Liver (tissue), 9 donors: Measurements from ENCODE around the gene EEFSEC. TPM values are rescaled to one million over a fixed set of nuclear protein-coding genes. Genes with fewer than 3 reads are reported as not detected.

Experiments
- DNase-seq: peaks from one replicate; pipeline ENCODE4 v3.0.0-alpha.2; 2017; ENCODE audit warnings: low spot score
- H3K27ac ChIP-seq, 2 donors: one replicate each; pipeline ENCODE4 v1.7.0; 2013; ENCODE audit warnings: inconsistent platforms in 2 of 2, low read length in 2 of 2, control low read depth in 1 of 2, low read depth in 1 of 2, mild to moderate bottlenecking in 1 of 2
- H3K27me3 ChIP-seq, 4 donors: one replicate each; pipeline versions ENCODE4 v1.6.1 to v1.7.0; 2013; ENCODE audit warnings: low read length in 3 of 4, inconsistent platforms in 1 of 4, mild to moderate bottlenecking in 1 of 4, moderate library complexity in 1 of 4; ENCODE audit not compliant: control insufficient read depth in 4 of 4, insufficient read depth in 4 of 4
- H3K36me3 ChIP-seq, 4 donors: one replicate each; pipeline versions ENCODE4 v1.6.1 to v1.7.0; 2013; ENCODE audit warnings: low read length in 3 of 4, mild to moderate bottlenecking in 3 of 4, low read depth in 1 of 4, moderate library complexity in 1 of 4; ENCODE audit not compliant: control insufficient read depth in 4 of 4, insufficient read depth in 3 of 4
- H3K4me1 ChIP-seq, 4 donors: one replicate each; pipeline versions ENCODE4 v1.6.1 to v1.7.0; 2013; ENCODE audit warnings: low read length in 3 of 4, mild to moderate bottlenecking in 3 of 4, moderate library complexity in 1 of 4; ENCODE audit not compliant: control insufficient read depth in 4 of 4, insufficient read depth in 4 of 4
- H3K4me3 ChIP-seq, 3 donors: one replicate each; pipeline versions ENCODE4 v1.6.1 to v1.7.0; 2013; ENCODE audit warnings: low read length in 3 of 3, control low read depth in 1 of 3, low read depth in 1 of 3, mild to moderate bottlenecking in 1 of 3
- H3K9ac ChIP-seq, 2 donors: one replicate each; pipeline ENCODE4 v1.7.0; 2013; ENCODE audit warnings: low read length in 2 of 2, mild to moderate bottlenecking in 2 of 2, moderate library complexity in 2 of 2, control low read depth in 1 of 2, low read depth in 1 of 2
- H3K9me3 ChIP-seq, 4 donors: one replicate each; pipeline versions ENCODE4 v1.6.1 to v1.7.0; 2013; ENCODE audit warnings: low read length in 3 of 4; ENCODE audit not compliant: control insufficient read depth in 4 of 4
- EGR1 ChIP-seq, 2 donors: IDR thresholded peaks; 2 replicates each; pipeline ENCODE4 v1.6.1; 2016 to 2018; ENCODE audit warnings: antibody characterized with exemption in 2 of 2, low read depth in 2 of 2
- FOXA1 ChIP-seq: IDR thresholded peaks from 2 replicates; pipeline ENCODE4 v1.6.1; 2016; ENCODE audit warnings: antibody characterized with exemption
- FOXA2 ChIP-seq: IDR thresholded peaks from 2 replicates; pipeline ENCODE4 v1.6.1; 2016; ENCODE audit warnings: antibody characterized with exemption
- GABPA ChIP-seq, 2 donors: IDR thresholded peaks in 1 of 2; conservative IDR thresholded peaks in 1 of 2; 2 replicates each; pipeline ENCODE4 v1.6.1; 2016; ENCODE audit warnings: antibody characterized with exemption in 2 of 2, mild to moderate bottlenecking in 1 of 2, moderate library complexity in 1 of 2
- HNF4A ChIP-seq, 2 donors: conservative IDR thresholded peaks; 2 replicates each; pipeline ENCODE4 v1.6.1; 2016; ENCODE audit warnings: antibody characterized with exemption in 2 of 2, mild to moderate bottlenecking in 2 of 2
- HNF4G ChIP-seq: IDR thresholded peaks from 2 replicates; pipeline ENCODE4 v1.6.1; 2016; ENCODE audit warnings: antibody characterized with exemption
- JUND ChIP-seq, 2 donors: IDR thresholded peaks; 2 replicates each; pipeline ENCODE4 v1.6.1; 2016; ENCODE audit warnings: antibody characterized with exemption in 2 of 2
- NR2F2 ChIP-seq: IDR thresholded peaks from 2 replicates; pipeline ENCODE4 v1.6.1; 2016; ENCODE audit warnings: antibody characterized with exemption
- RAD21 ChIP-seq, 2 donors: IDR thresholded peaks; 2 replicates each; pipeline ENCODE4 v1.6.1; 2016; ENCODE audit warnings: antibody characterized with exemption in 2 of 2, mild to moderate bottlenecking in 2 of 2
- RXRA ChIP-seq, 2 donors: IDR thresholded peaks; 2 replicates each; pipeline ENCODE4 v1.6.1; 2017 to 2018; ENCODE audit warnings: antibody characterized with exemption in 2 of 2, mild to moderate bottlenecking in 1 of 2
- SP1 ChIP-seq: IDR thresholded peaks from 2 replicates; pipeline ENCODE4 v1.6.1; 2018; ENCODE audit warnings: antibody characterized with exemption, mild to moderate bottlenecking
- TAF1 ChIP-seq: conservative IDR thresholded peaks from 2 replicates; pipeline ENCODE4 v1.6.1; 2016; ENCODE audit warnings: antibody characterized with exemption, mild to moderate bottlenecking
- YY1 ChIP-seq: IDR thresholded peaks from 2 replicates; pipeline ENCODE4 v1.6.1; 2016; ENCODE audit warnings: antibody characterized with exemption, mild to moderate bottlenecking
- WGBS: extraction: QIAGEN DNeasy Blood & Tissue Kit; methylation state at CpG from one replicate; pipeline ENCODE4 v1.1.7; 2013; 5-methylcytosine and 5-hydroxymethylcytosine counted together
- polyA plus RNA-seq, 2 donors: library from polyadenylated mRNA; stranded (reverse) in 1 of 2; unstranded in 1 of 2; fragments of 200-250 nt in 1 of 2; fragments of >200 nt in 1 of 2; fragmentation: Nextera tagmentation in 1 of 2; extraction: Ambion mirVana in 1 of 2; gene quantifications; one replicate each; pipeline versions ENCODE4 v1.2.1 to v1.2.3, GENCODE V29; 2013 to 2015
- total RNA-seq, 2 donors: library from RNA; depleted of rRNA; stranded (reverse); fragments of >200 nt; gene quantifications; one replicate each; pipeline ENCODE4 v1.2.3, GENCODE V29; 2014
- TF ChIP-seq, protein P1 (sequence below): fragments of 150-350 bp; IDR thresholded peaks from 2 replicates; pipeline ENCODE4 v1.5.1; 2017; ENCODE audit warnings: improper control_type of control experiment, low read depth, low read length; ENCODE audit not compliant: missing input control
- TF ChIP-seq, protein P2 (sequence below): IDR thresholded peaks from 2 replicates; pipeline ENCODE4 v1.6.1; 2016; ENCODE audit warnings: antibody characterized with exemption, mild to moderate bottlenecking
- TF ChIP-seq, protein P3 (sequence below): IDR thresholded peaks from 2 replicates; pipeline ENCODE4 v1.6.1; 2016; ENCODE audit warnings: antibody characterized with exemption
- TF ChIP-seq, protein P4 (sequence below): IDR thresholded peaks from 2 replicates; pipeline ENCODE4 v1.6.1; 2016; ENCODE audit warnings: antibody characterized with exemption
- TF ChIP-seq, protein P5 (sequence below): IDR thresholded peaks from 2 replicates; pipeline ENCODE4 v1.6.1; 2016; ENCODE audit warnings: antibody characterized with exemption
- donor health status: healthy.
- donor health status: healthy.
- donor health status: healthy.
- donor health status: healthy.
- donor health status: healthy.

The EEFSEC gene
- total and polyA plus RNA-seq, 4 donors: 8.4 to 13.1 (median 10.7) TPM

DNA sequence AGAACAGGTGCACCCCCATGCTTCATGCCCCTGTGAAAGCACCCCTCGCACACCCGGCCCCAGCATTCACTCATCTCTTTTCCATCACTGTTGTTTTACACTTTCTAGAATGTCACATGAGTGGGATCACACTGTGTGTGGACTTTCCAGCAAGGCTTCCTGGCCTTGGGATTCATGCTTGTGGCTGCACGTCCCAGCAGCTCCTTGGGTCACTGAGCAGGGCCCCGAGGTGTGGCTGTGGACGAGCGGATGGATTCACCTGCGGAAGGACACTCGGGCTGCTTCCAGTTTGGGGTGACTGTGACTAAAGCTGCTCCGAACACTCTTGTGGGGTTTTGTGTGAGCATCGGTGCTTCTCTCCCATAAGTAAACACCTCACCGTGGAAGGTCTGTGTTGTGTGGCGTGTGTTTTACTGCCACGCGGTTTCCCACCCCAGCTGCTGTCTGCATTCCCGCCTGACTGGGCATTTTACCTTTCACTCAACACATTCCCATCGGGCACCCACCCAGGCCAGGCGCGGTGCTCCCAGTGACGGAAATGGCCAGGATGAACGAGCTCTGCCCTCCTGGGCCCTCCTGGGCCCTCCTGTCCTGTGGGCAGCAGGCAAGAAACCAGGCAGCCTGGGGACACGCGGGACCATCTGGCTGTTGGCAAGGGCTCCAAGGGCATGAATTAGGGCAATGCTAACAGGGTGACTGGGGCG is 272.0 kb downstream of the EEFSEC start (continued):
- TF ChIP-seq, protein P1, sequence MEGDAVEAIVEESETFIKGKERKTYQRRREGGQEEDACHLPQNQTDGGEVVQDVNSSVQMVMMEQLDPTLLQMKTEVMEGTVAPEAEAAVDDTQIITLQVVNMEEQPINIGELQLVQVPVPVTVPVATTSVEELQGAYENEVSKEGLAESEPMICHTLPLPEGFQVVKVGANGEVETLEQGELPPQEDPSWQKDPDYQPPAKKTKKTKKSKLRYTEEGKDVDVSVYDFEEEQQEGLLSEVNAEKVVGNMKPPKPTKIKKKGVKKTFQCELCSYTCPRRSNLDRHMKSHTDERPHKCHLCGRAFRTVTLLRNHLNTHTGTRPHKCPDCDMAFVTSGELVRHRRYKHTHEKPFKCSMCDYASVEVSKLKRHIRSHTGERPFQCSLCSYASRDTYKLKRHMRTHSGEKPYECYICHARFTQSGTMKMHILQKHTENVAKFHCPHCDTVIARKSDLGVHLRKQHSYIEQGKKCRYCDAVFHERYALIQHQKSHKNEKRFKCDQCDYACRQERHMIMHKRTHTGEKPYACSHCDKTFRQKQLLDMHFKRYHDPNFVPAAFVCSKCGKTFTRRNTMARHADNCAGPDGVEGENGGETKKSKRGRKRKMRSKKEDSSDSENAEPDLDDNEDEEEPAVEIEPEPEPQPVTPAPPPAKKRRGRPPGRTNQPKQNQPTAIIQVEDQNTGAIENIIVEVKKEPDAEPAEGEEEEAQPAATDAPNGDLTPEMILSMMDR: no peak
- no peak for TF ChIP-seq RXRA (IDR thresholded peaks at IDR 0.05)
- no peak for TF ChIP-seq SP1
- TF ChIP-seq, protein P2, sequence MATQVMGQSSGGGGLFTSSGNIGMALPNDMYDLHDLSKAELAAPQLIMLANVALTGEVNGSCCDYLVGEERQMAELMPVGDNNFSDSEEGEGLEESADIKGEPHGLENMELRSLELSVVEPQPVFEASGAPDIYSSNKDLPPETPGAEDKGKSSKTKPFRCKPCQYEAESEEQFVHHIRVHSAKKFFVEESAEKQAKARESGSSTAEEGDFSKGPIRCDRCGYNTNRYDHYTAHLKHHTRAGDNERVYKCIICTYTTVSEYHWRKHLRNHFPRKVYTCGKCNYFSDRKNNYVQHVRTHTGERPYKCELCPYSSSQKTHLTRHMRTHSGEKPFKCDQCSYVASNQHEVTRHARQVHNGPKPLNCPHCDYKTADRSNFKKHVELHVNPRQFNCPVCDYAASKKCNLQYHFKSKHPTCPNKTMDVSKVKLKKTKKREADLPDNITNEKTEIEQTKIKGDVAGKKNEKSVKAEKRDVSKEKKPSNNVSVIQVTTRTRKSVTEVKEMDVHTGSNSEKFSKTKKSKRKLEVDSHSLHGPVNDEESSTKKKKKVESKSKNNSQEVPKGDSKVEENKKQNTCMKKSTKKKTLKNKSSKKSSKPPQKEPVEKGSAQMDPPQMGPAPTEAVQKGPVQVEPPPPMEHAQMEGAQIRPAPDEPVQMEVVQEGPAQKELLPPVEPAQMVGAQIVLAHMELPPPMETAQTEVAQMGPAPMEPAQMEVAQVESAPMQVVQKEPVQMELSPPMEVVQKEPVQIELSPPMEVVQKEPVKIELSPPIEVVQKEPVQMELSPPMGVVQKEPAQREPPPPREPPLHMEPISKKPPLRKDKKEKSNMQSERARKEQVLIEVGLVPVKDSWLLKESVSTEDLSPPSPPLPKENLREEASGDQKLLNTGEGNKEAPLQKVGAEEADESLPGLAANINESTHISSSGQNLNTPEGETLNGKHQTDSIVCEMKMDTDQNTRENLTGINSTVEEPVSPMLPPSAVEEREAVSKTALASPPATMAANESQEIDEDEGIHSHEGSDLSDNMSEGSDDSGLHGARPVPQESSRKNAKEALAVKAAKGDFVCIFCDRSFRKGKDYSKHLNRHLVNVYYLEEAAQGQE: no peak
- no peak for TF ChIP-seq YY1

DNA sequence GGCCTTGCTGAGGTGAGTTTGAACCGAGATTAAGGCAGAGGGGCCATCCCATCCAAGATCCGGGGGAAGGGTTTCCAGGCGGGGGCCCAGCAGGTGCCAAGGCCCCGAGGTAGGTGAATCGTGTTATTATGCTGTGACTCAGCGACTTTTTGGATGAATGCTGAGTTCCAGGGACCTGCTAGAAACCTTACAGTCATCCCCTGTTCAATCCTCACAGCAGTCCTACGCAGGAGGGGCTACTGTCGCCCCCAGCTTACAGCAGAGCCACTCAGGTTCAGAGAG is 272.5 kb downstream of the EEFSEC start:
- DNase-seq: no peak
- Histone ChIP-seq H3K27ac (no peak overlapping the region), H3K27me3 (no peaks in the 10 kb centered on the region), H3K36me3 (no peaks in the 10 kb centered on the region), H3K4me3 (no peak overlapping the region), H3K9ac (no peak overlapping the region), H3K4me1 (peaks cover 0 to 8% (median 4%) of the 10 kb centered on the region in 4 donors), H3K9me3 (no peaks in the 10 kb centered on the region)
- 76% methylated on average over 8 of the region's 8 CpGs for WGBS
- TF ChIP-seq, protein P1: no peak
- no peak for TF ChIP-seq FOXA2
- TF ChIP-seq, protein P3, sequence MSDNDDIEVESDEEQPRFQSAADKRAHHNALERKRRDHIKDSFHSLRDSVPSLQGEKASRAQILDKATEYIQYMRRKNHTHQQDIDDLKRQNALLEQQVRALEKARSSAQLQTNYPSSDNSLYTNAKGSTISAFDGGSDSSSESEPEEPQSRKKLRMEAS: no peak
- TF ChIP-seq EGR1 (IDR thresholded peaks at IDR 0.05; ENCODE audit: low read depth in 2 of 2): no peak
- TF ChIP-seq RXRA (IDR thresholded peaks at IDR 0.05): no peak
- TF ChIP-seq, protein P2: no peak
- TF ChIP-seq, protein P4, sequence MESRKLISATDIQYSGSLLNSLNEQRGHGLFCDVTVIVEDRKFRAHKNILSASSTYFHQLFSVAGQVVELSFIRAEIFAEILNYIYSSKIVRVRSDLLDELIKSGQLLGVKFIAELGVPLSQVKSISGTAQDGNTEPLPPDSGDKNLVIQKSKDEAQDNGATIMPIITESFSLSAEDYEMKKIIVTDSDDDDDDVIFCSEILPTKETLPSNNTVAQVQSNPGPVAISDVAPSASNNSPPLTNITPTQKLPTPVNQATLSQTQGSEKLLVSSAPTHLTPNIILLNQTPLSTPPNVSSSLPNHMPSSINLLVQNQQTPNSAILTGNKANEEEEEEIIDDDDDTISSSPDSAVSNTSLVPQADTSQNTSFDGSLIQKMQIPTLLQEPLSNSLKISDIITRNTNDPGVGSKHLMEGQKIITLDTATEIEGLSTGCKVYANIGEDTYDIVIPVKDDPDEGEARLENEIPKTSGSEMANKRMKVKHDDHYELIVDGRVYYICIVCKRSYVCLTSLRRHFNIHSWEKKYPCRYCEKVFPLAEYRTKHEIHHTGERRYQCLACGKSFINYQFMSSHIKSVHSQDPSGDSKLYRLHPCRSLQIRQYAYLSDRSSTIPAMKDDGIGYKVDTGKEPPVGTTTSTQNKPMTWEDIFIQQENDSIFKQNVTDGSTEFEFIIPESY: no peak
- TF ChIP-seq JUND (IDR thresholded peaks at IDR 0.05): no peak
- TF ChIP-seq GABPA (IDR thresholded peaks at IDR 0.05 in 1 of 2, conservative IDR thresholded peaks at IDR 0.05 in 1 of 2): no peak
- TF ChIP-seq FOXA1: no peak
- TF ChIP-seq TAF1: no peak
- TF ChIP-seq SP1: no peak
- no peak for TF ChIP-seq HNF4A (conservative IDR thresholded peaks at IDR 0.05)
- no peak for TF ChIP-seq YY1
- TF ChIP-seq HNF4G: no peak
- TF ChIP-seq, protein P5, sequence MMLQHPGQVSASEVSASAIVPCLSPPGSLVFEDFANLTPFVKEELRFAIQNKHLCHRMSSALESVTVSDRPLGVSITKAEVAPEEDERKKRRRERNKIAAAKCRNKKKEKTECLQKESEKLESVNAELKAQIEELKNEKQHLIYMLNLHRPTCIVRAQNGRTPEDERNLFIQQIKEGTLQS: no peak
- TF ChIP-seq NR2F2: no peak
- no peak for TF ChIP-seq RAD21 (IDR thresholded peaks at IDR 0.05)
